ENCODE data around the gene TPST1. TPM values are rescaled to one million over a fixed set of nuclear protein-coding genes. Genes with fewer than 3 reads are reported as not detected.
"Not testable (repeated sequence)": the region's sequence is repeated elsewhere in the genome, so short reads cannot be mapped to it uniquely, and the experiment has no call there.

The TPST1 gene
- total RNA-seq, 1 donor from 2014 or later = 31.7 TPM

DNA sequence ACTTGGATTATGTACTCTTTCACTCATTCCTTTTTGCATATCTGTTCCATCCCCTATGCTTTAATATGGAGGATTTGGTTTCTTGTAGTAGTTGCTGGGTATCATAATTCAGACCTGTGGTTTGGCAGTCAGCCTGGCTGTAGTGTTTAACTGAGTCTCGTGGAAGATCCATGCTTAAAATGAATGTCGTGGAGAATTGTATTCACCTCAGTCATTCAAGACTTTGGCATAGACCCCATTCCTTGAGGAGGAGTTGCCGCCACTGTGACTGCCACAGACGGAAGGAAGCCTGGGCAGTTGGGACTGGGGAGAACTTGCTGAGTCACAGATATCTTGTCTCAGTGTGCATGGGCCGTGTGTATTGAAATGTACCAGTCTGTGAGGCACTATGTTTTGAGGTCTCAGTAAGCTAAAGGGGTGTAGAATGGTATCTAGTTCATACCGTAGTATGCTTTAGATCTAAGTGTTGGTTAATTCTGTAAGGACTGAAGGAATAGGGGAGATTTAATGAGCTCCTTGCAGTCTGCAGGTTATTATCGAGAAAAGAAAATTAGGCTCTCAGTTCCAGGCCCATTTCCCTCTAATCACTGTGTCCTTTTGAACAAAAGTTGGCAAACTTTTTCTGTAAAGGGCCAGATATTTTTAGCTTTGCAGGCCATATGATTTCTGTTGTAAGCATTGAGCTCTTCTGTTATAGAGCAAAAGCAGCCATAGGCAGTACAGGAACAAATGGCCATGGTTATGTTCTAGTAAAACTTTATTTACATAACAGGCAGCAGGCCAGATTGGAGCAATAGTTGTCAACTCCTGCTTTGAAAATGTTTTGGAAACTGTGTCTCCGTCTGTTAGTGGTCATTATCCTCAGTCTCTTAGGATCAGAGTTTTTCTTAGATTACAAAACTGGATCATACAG lies 76.8 kb downstream of the TPST1 start:
- no peak for DNase-seq (ENCODE audit: low read depth, low spot score)

DNA sequence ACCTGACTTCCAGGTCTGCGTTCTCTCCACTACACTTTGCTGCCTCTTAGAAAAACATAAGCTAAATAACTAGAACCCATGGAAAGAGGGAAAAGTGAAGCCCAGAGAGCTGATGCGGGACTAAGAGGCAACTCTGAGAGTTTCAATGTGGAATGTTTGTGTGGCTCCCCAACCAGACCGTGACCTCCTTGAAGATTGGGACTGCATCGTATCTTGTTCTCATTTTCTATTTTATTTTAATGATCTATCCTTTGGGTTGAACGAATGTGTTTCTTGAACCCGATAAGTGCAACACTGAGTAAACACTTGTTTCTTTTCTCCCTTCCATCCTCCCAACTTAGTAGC lies 77.4 kb downstream of the TPST1 start:
- DNase-seq (ENCODE audit: low read depth, low spot score) = no peak

DNA sequence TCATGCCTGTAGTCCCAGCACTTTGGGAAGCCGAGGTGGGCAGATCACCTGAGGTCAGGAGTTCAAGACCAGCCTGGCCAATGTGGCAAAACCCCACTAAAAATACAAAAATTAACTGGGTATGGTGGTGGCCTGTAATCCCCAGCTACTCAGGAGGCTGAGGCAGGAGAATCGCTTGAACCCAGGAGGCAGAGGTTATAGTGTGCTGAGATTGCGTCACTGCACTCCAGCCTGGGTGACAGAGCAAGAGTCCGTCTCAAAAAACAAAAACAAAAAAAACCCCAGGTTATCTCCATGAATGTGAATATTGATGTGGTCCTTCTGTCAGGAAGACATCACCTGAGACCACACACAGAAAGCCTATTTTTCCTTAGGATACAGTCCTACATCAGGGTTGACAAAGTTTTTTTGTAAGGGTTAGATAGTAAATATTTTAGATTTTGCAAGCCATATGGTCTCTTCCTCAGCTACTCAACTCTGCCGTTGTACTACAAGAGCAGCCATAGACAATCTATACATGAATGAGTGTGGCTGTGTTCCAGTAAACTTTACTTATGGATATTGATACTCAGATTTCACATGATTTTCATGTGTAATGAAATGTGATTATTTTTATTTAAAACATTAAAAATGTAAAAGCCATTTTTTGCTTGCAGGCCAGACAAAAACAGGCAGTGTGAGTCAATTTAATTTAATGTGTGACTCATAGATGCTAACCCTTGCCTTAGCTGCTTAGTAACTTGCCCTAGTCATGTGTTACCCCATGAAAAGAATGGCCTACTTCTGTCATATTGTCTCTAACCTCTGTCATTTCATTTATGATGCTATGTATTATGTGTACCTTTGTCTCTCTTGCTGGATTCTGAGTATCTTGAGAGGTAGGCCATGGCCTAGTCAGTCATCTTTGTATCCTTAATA lies 78.1 kb downstream of the TPST1 start:
- no peak for DNase-seq (ENCODE audit: low read depth, low spot score)

DNA sequence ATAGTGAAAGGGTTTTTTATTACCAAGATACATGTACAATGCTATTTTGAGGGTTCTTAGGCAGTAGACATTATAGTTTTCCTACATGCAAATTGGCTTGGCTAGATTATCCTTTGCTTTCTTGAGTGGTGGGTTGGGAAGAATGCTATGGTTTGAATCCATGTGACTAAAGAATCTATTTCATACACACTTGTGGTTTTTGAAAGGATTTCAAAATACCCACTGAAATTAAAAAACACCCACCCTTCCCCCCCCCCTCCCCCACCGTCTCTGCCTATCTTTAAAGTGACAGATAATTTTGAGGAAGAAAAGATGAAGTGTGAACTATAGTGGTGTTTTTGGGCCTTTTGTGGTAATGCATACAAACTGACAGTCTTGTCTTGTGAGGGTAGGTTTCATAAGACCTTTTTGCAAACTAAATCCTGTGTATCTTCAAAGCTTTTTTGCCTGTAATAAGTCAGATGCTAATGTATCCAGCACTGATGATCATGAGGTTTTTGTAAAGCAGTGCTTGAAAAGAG lies 90.9 kb downstream of the TPST1 start:
- DNase-seq (ENCODE audit: low read depth, low spot score) = no peak

DNA sequence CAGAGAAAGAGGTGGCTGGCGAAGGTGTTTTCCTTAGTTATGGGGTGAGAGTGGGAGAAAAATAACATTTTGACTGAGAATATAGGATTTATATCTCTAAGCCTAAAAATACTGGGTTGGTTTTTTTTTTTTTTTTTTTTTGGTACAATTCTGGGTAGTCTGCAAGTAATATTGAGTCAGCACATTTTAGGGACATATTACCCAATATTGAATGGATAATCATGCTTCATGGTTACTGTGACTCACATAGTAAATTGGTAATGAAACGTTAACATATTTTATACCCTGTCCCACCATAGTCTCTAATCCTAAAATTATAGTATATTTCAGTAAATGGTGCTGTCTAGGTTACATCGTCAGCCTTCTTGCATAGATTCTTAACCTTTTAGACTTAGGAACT lies 91.4 kb downstream of the TPST1 start:
- DNase-seq (ENCODE audit: low read depth, low spot score) = no peak

DNA sequence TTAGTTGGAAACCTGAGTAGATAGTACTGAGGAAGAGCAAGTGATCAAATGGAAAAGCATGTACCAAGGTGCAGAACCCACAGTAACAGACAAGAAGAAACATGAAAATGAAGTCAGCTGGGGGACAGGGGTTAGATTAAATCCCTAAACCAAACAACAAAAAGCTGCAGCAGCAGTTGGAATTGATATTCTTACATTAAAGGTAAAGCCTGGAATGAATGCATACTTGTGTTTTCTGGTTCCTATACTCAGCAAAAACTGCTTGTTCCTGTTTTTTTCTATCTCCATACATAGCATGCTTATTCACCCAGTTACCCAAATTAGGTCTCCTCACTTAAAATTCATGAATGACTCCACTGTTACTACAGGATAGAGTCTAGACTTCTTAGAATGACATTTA lies 92.4 kb downstream of the TPST1 start:
- no peak for DNase-seq (ENCODE audit: low read depth, low spot score)

DNA sequence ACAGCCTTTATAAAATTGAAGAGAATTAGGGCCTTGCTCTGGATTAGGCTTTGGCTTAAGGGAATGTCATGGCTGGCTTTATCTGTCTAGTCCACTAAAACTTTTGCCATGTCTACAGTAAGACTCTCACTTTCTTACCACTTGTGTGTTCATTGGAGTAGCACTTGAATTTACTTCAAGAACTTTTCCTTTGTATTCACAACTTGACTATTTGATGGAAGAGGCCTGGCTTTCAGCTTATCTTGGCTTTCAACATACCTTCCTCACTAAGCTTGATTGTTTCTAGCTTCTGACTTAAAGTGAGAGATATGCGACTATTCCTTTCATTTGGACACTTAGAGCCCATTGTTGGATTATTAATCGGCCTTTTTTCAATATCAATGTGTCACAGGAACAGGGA lies 96.1 kb downstream of the TPST1 start:
- no peak for DNase-seq (ENCODE audit: low read depth, low spot score)

DNA sequence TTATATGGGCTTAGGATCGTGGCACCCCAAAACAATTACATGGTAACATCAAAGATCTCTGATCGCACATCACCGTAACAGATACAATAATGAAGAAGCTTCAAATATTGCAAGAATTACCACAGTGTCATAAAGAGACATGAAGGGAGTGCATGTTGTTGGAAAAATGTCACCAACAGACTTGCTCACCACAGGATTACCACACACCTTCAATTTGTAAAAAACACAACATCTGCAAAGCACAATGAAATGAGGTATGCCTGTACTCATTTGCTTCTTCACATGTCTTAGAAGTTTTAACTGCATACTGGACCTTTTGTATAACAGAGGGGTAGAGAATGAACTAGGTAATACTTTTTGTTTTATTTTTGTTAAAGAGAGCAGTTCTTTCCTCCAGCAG lies 96.6 kb downstream of the TPST1 start:
- DNase-seq (ENCODE audit: low read depth, low spot score) = no peak

DNA sequence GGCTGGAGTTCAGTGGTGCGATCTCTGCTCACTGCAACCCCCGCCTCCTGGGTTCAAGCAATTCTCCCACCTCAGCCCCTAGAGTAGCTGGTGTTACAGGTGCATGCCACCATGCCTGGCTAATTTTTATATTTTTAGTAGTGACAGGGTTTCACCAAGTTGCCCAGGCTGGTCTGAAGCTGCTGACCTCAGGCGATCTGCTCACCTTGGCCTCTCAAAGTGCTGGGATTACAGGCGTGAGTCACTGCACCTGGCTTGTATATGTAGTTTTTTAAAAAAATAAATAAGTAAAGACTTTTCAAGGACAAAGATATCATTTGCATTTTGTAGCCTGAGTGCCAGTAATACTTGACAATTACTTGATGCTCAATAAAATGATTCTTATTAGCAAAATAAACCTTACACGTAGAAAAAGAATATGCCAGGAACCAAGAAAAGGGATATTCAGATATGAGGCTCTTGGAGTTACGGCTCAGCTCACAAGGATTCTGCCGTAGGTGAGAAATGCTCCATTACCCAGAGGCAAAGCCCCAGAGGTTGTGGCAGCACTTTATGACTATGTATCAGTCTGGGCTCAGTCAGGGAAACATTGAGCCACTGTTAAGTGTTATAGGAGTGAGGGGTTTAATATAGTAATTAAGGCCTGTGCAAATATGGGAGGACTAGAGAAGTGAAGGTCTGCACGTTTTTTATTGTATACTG lies 98.5 kb downstream of the TPST1 start:
- no peak for DNase-seq (ENCODE audit: low read depth, low spot score)

DNA sequence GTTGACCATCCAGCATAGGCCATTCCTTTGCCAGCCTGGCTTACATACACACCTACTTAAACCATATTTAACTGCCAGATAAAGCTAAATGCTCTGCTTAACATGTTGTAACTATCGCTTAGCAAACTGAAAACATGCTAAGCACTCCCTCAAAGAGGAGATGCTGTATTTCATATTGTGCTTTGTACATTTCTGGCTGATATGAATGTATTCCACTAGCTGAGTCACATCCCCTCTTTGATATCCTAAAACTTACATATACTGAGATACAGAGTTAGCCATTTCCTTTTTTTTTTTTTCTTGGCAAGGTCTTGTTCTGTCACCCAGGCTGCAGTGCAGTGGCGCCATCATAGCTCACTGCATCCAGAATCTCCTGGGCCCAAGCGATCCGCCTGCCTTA lies 99.4 kb downstream of the TPST1 start:
- DNase-seq (ENCODE audit: low read depth, low spot score) = peak; percentile 67

DNA sequence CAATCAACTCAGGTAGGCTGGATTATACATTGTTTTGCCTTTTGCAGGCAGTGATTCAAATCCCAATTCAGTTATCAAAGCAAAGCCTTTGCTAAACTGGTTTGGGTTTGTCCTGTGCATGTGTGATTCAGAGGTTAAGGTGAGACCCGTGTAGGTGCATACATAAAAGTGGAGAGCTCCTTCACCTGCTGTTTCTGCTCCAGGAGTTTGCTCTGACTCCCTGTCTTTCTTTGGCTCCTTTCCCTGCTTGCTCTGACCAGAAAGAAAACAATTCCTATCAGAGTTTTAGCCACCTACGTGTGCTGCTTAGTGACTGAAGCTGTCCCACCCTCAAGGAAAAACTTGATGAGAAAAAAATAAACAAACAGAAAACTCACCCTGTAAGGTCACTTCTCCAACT lies 101.1 kb downstream of the TPST1 start:
- no peak for DNase-seq (ENCODE audit: low read depth, low spot score)

DNA sequence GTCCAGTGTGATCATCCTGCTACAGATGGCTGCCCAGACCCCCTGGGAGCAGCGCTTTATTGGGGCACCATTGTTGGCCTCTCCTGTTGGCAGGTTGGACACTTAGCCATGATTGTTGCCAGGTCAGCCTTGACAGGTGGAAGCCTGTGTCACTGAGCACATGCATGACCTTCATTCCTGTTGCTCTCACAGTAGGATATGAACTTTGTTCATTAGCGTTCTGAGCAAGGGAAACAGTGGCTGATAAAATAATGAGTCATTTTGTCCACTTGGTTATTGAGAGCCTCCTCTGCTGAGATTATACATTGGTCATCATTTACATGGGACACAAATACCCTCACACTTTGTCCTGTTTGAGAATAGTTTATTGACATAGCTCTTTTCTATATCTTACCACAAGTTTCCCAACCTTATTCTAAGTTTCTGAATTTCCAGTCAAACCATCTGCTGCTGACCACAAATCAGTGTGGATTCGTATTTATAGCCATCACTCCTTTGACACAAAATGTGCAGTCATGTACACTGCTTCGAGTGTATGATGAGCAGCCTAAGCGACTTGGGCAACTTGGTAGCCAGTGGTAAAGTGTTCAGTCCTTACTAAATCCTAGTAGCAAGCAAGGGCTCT lies 102.6 kb downstream of the TPST1 start:
- peak; percentile 88 for DNase-seq (ENCODE audit: low read depth, low spot score)

DNA sequence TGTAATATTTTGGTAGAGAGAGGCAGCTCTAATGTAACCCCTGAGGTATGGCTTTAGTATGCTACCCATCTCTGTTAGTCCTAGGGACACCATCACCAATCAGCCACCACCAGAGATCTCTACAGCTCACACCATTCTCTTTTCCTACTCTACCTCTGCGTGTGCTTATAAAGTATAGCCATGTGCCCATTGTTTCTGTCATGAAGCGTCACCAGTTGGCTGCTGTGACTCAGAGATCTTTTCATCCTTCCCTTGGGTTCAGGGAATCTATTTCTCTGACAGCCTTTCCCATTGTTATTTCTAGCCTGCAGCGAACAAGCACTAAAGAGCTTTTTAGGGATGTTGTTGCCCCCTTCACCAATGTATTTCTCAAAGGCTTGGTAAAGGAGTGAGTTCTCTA lies 103.3 kb downstream of the TPST1 start:
- peak; percentile 57 for DNase-seq (ENCODE audit: low read depth, low spot score)

DNA sequence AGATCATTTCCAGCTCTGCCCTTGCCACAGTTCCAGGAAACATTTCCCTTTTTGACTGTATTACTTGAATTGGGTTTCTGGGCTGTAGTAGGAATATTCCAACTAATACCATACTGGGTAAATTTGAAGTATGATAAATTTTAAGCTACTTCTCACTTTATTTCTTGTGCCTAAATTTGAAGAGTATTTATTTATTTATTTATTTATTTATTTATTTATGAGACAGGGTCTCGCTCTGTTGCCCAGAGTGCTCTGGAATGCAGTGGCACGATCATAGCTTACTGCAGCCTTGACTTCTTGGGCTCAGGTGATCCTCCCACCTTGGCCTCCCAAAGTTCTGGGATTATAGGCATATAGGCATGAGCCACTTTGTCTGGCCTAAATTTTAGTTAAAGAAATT lies 105.5 kb downstream of the TPST1 start:
- DNase-seq (ENCODE audit: low read depth, low spot score) = no peak

DNA sequence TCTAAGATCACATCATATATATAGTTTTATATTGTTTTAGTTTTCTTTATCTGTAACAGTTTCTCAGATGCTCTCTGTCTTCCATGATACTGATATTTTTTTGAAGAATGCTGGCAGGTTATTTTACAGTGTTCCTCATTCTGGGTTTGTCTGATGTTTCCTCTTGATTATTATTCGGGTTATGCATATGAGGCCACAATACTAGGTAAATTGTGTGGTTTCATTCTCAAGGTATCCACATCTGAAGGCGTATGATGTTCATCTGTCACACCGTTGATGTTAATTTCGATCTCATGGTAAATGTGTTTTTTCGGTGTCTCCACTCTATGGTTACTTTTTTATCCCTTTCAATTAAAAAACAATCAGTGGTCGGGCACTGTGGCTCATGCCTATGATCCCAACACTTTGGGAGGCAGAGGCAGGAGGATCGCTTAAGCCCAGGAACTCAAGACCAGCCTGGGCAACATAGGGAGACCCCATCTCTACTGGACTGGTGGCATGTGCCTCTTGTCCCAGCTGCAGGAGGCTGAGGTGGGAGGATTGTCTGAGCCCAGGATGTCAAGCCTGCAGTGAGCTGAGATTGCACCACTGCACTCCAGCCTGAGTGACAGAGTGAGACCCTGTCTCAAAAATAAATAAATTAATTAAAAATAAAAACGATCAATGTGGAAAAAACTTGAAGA lies 108.9 kb downstream of the TPST1 start:
- no peak for DNase-seq (ENCODE audit: low read depth, low spot score)

DNA sequence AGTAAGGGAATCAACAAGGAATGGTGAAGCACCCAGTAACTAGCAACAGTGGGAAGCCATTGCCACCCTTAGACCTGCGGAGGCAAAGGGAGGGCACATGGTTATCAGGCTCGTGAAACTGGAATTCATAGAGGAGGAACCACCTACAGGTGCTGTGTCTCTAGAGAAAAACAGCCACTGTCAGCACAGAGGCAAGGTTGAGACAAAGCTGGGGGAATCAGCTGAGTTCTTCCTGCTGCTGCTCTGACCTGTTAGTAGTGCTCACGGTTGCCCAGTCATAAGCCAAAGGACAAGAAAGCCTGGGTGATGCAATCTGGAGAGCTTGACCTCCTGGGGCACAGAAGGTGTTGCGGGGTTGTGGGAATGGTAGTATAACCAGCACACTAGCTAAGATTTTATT lies 110.1 kb downstream of the TPST1 start:
- DNase-seq (ENCODE audit: low read depth, low spot score) = no peak

DNA sequence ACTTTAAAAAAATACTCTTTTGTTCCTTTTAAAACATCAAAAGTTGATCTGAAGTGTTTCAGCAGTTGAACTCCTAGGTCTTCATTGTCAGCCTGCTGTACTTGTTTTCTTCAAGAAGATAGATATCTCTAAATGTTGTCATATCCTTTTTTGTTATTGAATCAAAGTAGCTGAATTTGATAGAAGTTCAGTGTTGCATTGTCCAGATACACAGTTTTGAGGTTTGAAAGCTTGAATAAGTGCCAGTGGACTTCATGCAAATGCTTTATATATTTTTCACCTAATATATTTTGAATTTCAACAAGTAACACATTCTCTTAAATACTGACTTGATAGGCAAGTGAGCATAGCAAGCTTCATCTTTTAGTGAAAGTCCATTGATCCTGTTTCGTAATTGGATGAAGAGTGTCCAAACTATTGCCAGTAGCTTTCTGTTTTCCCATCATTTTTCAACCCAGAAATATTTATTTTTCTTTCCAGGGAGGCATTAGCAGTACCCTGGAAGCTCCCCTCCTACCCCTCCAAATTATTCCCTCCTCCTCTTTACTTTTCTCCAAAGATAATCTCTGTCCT lies 114.4 kb downstream of the TPST1 start:
- no peak for DNase-seq (ENCODE audit: low read depth, low spot score)

DNA sequence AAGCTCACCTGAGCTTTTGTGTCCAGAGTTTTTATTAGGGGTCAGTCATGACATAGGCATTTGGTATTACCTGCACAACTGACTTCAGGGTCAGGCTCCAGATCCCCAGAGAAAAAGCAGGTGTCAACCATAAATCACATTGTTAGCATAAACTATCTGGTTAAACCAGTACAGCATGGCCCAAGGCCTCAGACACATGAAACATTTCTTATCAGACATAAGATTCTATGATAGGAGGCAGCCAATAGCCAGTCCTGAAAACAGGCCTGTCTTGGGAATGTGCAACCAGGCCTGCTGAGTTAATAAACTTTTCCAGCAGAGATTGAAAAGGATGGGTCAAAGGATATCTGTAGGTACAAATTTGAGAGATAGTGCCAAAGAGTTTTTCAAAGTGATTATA lies 116.1 kb downstream of the TPST1 start:
- no peak for DNase-seq (ENCODE audit: low read depth, low spot score)

DNA sequence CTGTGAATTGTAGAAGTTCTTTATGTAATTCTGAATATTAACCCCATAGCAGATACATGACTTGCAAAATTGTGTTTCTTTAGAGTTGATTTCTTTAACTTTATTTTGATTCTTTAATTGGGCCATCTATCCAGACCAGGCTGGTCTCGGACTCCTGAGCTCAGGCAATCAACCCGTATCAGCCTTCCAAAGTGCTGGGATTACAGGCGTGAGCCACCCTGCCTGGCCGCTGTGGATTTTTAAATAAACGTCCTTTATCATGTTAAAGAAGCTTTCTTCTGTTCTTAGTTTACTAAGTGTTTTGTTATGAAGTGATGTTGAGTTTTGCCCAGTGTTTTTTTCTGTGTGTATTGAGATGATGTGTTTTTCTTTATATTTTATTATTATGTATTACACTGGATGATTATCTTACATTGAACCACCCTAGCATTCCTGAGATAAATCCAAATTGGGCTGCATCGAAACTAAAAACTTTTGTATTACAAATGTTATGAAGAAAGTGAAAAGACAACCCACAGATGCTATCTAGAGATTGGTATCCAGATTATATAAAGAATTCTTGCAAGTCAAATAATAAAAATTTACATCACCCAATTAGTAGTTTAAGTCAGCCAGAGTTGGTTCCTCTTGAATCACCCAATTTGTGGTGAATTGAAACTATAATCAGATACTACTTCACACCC lies 118.1 kb downstream of the TPST1 start:
- DNase-seq (ENCODE audit: low read depth, low spot score) = no peak

DNA sequence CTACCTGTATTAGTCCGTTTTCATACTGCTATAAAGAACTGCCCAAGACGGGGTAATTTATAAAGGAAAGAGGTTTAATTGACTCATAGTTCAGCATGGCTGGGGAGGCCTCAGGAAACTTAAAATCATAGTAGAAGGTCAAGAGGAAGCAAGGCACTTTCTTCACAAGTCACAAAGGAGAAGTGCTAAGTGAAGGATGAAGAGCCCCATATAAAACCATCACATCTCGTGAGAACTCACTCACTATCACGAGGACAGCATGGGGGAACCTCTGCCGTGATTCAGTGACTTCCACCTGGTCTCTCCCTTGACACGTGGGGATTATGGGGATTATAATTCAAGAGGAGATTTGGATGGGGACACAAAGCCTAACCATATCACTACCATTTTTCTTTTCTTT lies 119.9 kb downstream of the TPST1 start:
- not testable (repeated sequence) for DNase-seq (ENCODE audit: low read depth, low spot score)
